Measurements from ENCODE around the gene ABHD18. TPM values are rescaled to one million over a fixed set of nuclear protein-coding genes. Genes with fewer than 3 reads are reported as not detected.
"Not testable (repeated sequence)": the region's sequence is repeated elsewhere in the genome, so short reads cannot be mapped to it uniquely, and the experiment has no call there.

The ABHD18 gene
- total RNA-seq, 1 experiment from 2014 or later: 9.3 TPM

DNA sequence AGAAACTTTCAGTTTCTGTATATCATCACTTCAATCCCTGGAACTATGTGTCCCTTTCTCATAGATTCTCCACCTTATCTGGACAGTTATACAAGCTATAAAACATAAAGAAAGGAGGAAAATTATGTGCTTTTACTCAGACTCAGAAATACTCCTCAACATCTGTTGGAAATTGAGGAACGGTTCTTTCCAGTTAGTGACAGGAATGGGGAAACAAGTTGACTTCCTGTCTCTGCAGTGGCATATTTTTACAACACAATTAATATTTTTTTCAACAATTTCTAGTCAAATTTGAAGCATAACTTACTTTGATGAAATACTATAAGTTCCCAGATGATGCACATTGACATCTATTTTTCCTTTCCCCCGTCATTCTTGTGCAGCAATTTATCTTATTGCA lies 27.9 kb downstream of the ABHD18 start:
- no peak for DNase-seq (ENCODE audit: low read depth)

DNA sequence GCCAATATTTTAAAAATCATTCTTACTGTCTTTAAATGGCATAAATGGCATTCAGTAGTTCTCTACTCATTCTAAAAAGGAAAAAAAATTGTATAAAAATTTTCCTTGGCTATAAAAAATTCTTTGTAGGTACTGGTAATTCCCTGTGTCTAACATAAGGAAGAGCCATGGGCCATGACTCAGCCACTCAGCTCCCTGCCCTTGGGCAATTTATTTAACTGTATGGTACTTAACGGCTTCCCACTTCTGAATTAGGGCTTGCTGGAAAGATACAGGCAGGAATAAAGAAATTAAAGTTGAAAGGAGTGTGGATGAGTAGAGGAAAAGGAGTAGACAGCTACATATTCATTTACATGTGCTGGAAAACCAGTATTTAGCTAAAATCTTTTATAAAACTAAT lies 30.6 kb downstream of the ABHD18 start:
- peak; percentile 83 for DNase-seq (ENCODE audit: low read depth)

- DNase-seq (ENCODE audit: low read depth): not testable (repeated sequence)
Observed at GRCh38 chr4:127996521-127996920, 31.3 kb downstream of the ABHD18 start.

- peak; percentile 73 for DNase-seq (ENCODE audit: low read depth)
Observed at GRCh38 chr4:127997534-127998388, 32.6 kb downstream of the ABHD18 start.

DNA sequence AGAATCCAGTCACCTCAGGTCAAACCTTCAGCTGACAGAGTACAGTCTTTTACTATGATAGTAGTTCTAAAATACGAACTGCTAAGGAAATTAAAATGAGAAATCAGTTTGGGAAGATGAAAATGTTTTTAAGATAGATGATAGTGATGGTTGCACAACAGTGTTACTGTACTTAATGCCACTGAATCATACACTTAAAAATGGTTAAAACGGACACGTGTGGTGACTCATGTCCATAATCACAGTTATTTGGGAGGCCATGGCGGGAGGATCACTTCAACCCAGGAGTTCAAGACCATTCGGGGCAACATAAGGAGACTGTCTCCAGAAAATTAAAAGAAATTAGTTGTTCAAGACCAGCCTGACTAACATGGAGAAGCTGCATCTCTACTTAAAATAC lies 41.4 kb downstream of the ABHD18 start:
- DNase-seq (ENCODE audit: low read depth): peak; percentile 32

DNA sequence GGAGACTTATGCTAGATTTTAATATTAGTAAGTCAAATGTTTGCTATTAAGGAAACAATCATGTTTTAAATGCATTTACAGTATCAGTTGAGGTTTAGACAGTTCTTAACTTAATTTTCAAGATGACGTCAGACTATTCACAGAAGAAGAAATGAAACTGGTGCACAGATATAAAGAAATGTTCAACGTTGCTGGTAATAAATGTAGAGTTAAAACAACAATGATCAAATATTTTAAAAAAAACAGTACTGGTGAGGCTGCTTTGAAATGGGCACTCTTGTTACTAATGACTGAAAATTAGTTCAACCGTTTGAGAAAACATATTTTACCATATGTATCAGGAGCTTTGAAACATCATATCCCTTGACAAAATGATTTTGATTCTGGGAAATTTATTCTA lies 44.2 kb downstream of the ABHD18 start:
- no peak for DNase-seq (ENCODE audit: low read depth)

- no peak for DNase-seq (ENCODE audit: low read depth)
Observed at GRCh38 chr4:128025319-128025718, 60.1 kb downstream of the ABHD18 start.

DNA sequence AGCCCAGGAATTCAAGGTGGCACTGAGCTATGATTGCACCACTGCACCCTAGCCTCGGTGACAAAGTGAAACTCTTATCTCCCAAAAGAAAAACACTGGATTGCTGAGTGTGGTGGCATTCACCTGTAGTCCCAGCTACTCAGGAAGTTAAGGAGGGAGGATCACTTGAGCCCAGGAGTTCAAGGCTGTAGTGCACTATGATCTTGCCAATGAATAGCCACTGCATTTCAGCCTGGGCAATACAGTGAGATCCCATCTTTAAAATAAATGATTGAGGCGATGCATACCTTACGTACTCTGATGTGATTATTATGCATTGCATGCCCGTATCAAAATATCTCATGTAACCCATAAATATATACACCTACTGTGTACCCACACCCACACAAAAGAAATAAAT lies 64.7 kb downstream of the ABHD18 start:
- no peak for DNase-seq (ENCODE audit: low read depth)

GRCh38 chr4:128031756-128032384 lies 66.7 kb downstream of the ABHD18 start:
- DNase-seq (ENCODE audit: low read depth): no peak

- DNase-seq (ENCODE audit: low read depth): no peak
Observed at GRCh38 chr4:128039568-128039967, 74.4 kb downstream of the ABHD18 start.

GRCh38 chr4:128047019-128047418 lies 81.8 kb downstream of the ABHD18 start:
- not testable (repeated sequence) for DNase-seq (ENCODE audit: low read depth)

- DNase-seq (ENCODE audit: low read depth): not testable (repeated sequence)
Observed at GRCh38 chr4:128047514-128047913, 82.3 kb downstream of the ABHD18 start.

GRCh38 chr4:128051229-128051628 lies 86.0 kb downstream of the ABHD18 start:
- peak; percentile 13 for DNase-seq (ENCODE audit: low read depth)

GRCh38 chr4:128054907-128055306 lies 89.7 kb downstream of the ABHD18 start:
- DNase-seq (ENCODE audit: low read depth): not testable (repeated sequence)

DNA sequence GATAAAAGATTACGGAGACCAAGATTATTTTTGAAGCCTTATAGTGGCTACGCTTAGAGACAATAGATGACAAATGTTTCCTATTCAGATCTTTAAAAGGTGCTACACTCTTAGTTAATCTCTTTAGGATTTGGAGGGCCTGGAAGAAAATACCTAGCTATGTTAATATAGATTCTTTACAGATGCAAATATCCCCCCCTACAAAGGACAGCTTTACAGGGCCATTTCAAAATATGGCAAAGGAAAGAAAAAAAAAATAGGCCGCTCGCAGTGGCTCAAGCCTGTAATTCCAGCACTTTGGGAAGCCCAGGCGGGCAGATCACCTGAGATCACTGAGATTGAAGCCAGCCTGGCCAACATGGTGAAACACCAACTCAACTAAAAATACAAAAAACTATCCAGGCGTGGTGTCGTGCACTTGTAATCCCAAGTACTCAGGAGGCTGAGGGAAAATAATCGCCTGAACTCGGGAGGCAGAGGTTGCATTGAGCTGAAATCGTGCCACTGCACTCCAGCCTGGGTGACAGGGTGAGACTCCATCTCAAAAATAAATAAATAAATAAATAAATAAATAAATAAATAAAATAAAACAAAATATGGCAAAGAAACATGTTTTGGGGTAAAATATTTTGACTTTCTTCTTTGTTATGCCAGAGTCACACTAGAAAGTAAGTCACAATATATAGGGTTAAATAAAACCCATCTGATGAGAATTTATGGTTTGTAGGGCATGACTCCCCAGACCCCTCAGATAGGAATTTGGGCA lies 90.4 kb downstream of the ABHD18 start:
- DNase-seq (ENCODE audit: low read depth): not testable (repeated sequence)

- no peak for DNase-seq (ENCODE audit: low read depth)
Observed at GRCh38 chr4:128056396-128056795, 91.2 kb downstream of the ABHD18 start.

DNA sequence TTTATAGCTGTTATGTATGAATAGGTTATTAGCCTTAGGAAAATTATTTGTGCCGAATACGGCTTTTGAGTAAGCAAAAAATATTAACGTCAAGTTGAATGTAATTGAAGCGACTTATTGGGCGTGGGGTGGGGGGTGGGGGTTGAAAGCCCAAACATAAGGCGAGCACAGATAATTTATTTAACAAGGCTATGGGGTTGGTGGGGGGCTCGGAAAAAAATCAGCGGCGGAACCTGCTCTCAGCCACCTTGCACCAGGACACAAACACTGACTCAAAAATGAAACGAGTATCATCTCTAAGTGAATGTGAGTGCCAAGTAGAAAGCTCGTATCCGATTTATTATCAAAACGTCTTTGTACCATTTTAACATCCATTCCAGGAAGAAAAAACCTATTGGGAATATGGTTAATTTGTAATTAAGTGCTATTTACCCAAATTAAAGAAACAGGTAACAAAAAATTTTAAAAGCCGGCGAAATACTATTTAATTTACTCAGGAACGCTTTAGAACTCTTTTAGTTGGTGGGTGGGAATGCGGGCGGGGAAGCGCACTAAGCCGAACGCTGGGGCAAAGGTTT lies 95.0 kb downstream of the ABHD18 start:
- DNase-seq (ENCODE audit: low read depth): peak; percentile 11

GRCh38 chr4:128060699-128061565 lies 95.7 kb downstream of the ABHD18 start, which contains the start of gene LARP1B:
TSS of gene LARP1B (plus strand) at chr4:128061312. CDS start at chr4:128074952, 13,640 bp downstream.
- peak; percentile 94 for DNase-seq (ENCODE audit: low read depth)

DNA sequence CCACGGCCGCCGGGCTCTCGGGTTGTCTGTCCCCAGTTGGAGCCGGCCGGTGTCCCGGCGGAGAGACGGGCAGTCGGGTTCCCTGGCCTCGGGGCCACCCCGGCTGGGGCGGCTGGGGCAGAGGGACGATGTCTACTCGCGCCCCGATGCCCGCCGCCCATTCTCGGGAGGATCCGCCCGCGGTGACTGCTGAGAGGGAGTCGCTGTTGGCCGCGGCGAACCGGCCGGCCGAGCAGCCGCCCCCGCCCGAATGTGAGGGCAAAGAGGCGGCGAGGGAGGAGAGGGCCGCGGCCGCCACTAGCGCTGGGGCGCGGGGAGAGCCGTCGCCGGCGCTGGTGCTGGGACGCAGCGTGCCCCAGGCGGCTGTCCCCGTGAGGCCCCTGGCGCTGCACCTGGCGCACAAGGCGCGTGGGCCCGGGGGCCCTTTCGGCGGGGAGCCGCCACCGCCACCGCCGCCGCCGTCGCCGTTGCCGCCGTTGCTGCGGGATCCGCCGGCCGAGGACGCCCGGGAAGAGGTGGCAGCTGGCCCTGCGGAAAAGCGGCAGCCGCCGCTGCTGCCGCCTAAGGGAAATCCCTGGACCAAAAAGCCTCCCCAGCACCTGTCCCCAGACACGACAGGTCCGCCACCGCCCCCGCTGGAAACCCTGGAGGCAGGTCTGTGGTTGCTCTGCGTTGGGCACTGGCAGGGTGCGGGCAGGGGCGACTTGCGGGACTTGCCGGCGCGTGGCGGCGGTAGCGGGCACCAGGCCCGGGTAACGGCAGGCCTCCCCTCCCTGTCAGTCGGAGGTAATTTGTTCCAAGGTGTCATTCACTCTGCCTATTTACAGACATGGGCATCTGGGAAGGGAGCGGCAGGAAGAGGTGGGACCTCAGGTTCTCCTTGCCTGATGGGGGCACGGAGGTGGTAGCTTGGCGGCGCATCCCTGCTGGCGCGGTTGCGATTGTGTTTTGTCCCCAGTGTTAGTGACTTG lies 96.6 kb downstream of the ABHD18 start:
- peak; percentile 41 for DNase-seq (ENCODE audit: low read depth)

DNA sequence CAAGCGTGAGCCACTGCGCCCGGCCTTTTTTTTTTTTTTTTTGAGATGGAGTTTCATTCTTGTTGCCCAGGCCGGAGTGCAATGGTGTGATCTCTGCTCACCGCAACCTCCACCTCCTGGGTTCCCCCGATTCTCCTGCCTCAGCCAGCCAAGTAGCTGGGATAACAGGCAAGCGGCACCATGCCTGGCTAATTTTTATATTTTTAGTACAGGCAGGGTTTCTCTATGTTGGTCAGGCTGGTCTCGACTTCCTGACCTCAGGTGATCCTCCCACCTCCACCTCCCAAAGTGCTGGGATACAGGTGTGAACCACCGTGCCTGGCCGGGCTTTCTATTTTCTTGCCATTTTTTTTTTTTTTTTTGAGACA lies 101.2 kb downstream of the ABHD18 start:
- not testable (repeated sequence) for DNase-seq (ENCODE audit: low read depth)
